ENCODE data around the gene KLF7. TPM values are rescaled to one million over a fixed set of nuclear protein-coding genes. Genes with fewer than 3 reads are reported as not detected.

Gene KLF7
- total RNA-seq, 2 experiments from 2014 or later = not detected

DNA sequence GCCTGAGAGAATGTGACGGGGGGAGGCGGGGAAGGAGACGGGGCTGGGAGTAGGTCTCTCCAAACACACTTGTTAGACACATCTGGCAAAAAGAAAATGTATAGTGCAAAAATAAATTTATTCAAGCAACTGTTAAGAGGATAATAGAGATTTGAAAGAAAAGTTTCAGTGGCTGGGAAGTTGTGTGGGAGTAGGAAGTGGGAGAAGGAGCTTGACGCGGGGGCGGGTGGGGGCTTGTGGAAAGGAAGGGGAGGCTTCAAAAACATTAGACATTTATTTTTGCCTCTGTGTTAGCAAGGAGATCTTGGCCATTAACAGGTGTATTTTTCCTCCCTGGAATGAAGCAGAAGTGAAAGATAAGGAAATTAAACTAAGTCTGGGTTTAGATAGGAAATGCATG is 90.3 kb downstream of the KLF7 start:
- Histone ChIP-seq H2AFZ (ENCODE audit: low read length) (no peak overlapping the region), H3K4me3 (ENCODE audit: low read depth, low read length, poor library complexity, severe bottlenecking) (no peak overlapping the region), H3K4me2 (ENCODE audit: low read length) (no peak overlapping the region), H3K27ac (ENCODE audit: low read depth, low read length, poor library complexity, severe bottlenecking) (no peak overlapping the region), H3K36me3 (ENCODE audit: insufficient read depth, low read length) (no peaks in the 10 kb centered on the region), H4K20me1 (ENCODE audit: insufficient read depth, low read length) (no peaks in the 10 kb centered on the region), H3K4me1 (ENCODE audit: insufficient read depth, low read length, poor library complexity, severe bottlenecking) (no peaks in the 10 kb centered on the region), H3K79me2 (ENCODE audit: insufficient read depth, low read depth, low read length) (no peaks in the 10 kb centered on the region), H3K9me3 (ENCODE audit: low read length) (no peaks in the 10 kb centered on the region), H3K9me2 (ENCODE audit: insufficient read depth, low read length) (no peaks in the 10 kb centered on the region)
- BruUV-seq (replicated peaks) = no TSS peak
- no peak for DNase-seq (ENCODE audit: low spot score)
- ChIA-PET CTCF (ENCODE audit: unreplicated experiment) (no interaction called here), POLR2A (no interaction called here)
- TF ChIP-seq CTCF (conservative IDR thresholded peaks at IDR 0.05; ENCODE audit: low read length) (no peak), EZH2phosphoT487 (IDR thresholded peaks at IDR 0.05; ENCODE audit: borderline replicate concordance, low read depth, low read length) (no peak)
- intact Hi-C loops (cut with micrococcal nuclease; ENCODE audit: unreplicated experiment) = no loop called here

- TF ChIP-seq CTCF (conservative IDR thresholded peaks at IDR 0.05; ENCODE audit: low read length) (no peak), EZH2phosphoT487 (IDR thresholded peaks at IDR 0.05; ENCODE audit: borderline replicate concordance, low read depth, low read length) (no peak)
- ChIA-PET CTCF (ENCODE audit: unreplicated experiment) (no interaction called here), POLR2A (interaction anchor here (0.6 to 0.9 kb wide), 2 partner anchors 11 to 1138 kb away, joined by 3 to 4 read pairs; no protein-coding TSS in a partner anchor)
- no peaks in the 10 kb centered on the region for H3K9me2 ChIP-seq (ENCODE audit: insufficient read depth, low read length)
- no peak for DNase-seq (ENCODE audit: low spot score)
- no peak overlapping the region for H3K27ac ChIP-seq (ENCODE audit: low read depth, low read length, poor library complexity, severe bottlenecking)
- H3K36me3 ChIP-seq (ENCODE audit: insufficient read depth, low read length) = no peaks in the 10 kb centered on the region
- no peaks in the 10 kb centered on the region for H4K20me1 ChIP-seq (ENCODE audit: insufficient read depth, low read length)
- H3K4me1 ChIP-seq (ENCODE audit: insufficient read depth, low read length, poor library complexity, severe bottlenecking) = no peaks in the 10 kb centered on the region
- no peak overlapping the region for H2AFZ ChIP-seq (ENCODE audit: low read length)
- H3K79me2 ChIP-seq (ENCODE audit: insufficient read depth, low read depth, low read length) = no peaks in the 10 kb centered on the region
- intact Hi-C loops (cut with micrococcal nuclease; ENCODE audit: unreplicated experiment) = no loop called here
- BruUV-seq (replicated peaks) = no TSS peak
- no peak overlapping the region for H3K4me3 ChIP-seq (ENCODE audit: low read depth, low read length, poor library complexity, severe bottlenecking)
- no peaks in the 10 kb centered on the region for H3K9me3 ChIP-seq (ENCODE audit: low read length)
- H3K4me2 ChIP-seq (ENCODE audit: low read length) = no peak overlapping the region
These were observed 91.7 kb downstream of the KLF7 start for GRCh38 chr2:207073801-207074678.

- Histone ChIP-seq H3K4me1 (ENCODE audit: insufficient read depth, low read length, poor library complexity, severe bottlenecking) (no peaks in the 10 kb centered on the region), H3K36me3 (ENCODE audit: insufficient read depth, low read length) (no peaks in the 10 kb centered on the region), H4K20me1 (ENCODE audit: insufficient read depth, low read length) (no peaks in the 10 kb centered on the region), H3K9me2 (ENCODE audit: insufficient read depth, low read length) (no peaks in the 10 kb centered on the region), H3K4me3 (ENCODE audit: low read depth, low read length, poor library complexity, severe bottlenecking) (no peak overlapping the region), H2AFZ (ENCODE audit: low read length) (no peak overlapping the region), H3K4me2 (ENCODE audit: low read length) (no peak overlapping the region), H3K79me2 (ENCODE audit: insufficient read depth, low read depth, low read length) (no peaks in the 10 kb centered on the region), H3K9me3 (ENCODE audit: low read length) (no peaks in the 10 kb centered on the region), H3K27ac (ENCODE audit: low read depth, low read length, poor library complexity, severe bottlenecking) (no peak overlapping the region)
- BruUV-seq (replicated peaks) = no TSS peak
- ChIA-PET CTCF (ENCODE audit: unreplicated experiment) (no interaction called here), POLR2A (interaction anchor here (0.6 to 0.9 kb wide), 2 partner anchors 10 to 112 kb away, joined by 3 to 6 read pairs; no protein-coding TSS in a partner anchor)
- DNase-seq (ENCODE audit: low spot score) = no peak
- no peak for TF ChIP-seq CTCF (conservative IDR thresholded peaks at IDR 0.05; ENCODE audit: low read length)
- no peak for TF ChIP-seq EZH2phosphoT487 (IDR thresholded peaks at IDR 0.05; ENCODE audit: borderline replicate concordance, low read depth, low read length)
- intact Hi-C loops (cut with micrococcal nuclease; ENCODE audit: unreplicated experiment) = no loop called here
These were observed 92.3 kb downstream of the KLF7 start for GRCh38 chr2:207073412-207073800.
